Measurements from ENCODE around the gene NECAB3.
A peak's percentile ranks its signal among the peaks of the same experiment; 100 is the strongest.

NECAB3 gene

DNA sequence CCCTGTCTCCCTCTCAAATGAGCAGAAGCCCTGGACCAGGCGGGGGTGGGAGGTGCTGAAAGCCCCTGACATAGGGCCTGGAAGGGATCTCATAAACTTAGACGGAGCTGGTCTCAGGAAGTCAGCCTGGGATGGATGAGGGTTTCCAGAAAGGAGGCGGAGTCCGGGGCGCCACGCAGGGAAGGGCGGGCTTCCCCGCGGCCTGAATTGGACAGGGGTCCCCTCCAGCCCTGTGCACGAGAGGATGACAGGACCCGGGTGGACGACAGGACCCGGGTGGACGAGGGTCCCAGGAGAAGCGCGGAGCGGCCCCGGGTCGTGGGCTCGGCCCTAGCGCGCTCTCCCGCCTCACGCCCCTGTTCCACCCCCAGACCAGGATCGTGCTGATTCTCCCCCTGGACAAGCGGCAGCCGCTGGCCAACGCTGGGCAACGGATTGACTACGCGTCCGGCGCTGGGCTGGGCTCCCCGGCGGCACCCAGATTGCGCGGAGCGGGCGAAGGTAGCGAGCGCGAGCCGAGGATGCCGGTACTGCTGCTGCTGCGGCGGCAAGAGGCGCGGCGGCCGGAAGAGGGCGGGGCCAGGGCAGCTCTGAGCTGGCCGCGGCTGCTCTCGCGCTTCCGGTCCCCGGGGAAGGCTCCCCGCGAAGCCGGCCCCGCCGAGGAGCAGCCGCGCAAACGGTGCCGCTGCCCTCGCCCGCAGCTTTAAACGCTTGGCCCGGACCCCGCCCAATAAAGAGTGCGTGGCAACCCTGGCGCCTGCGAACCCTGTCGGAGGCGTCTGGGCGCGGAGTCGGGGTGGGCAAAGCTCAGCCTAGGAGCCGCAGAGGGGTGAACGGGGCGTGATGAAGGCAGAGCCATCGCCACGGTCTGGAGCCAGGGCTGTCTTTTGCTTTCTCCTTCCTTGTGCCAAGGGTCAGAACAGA is 10.8 kb downstream of the NECAB3 start:
- peak; percentile 79 for DNase-seq (ENCODE audit: low read depth)

DNA sequence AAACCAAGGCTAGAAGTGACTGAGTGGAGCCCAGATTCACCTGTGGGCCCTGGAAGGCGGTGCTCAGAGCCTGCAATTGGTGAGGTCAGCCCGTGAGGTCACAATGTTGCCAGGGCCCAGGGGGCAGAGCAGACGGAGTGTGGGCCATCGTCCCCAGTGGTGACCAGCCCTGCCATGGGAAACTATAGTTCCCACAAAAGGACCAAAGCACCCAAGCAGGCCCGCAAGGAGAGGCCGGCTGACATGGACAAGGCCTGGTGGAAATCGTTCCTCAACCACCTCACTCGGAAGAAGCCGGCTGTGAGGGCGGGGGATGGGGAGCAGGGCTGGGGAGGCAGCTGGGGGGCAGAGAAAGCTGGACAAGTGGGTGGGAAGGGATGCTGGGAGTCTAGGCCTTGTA is 12.1 kb downstream of the NECAB3 start, which contains the start of gene C20orf144:
Gene C20orf144, plus strand, starts transcription at position 156 of the 400 bp plus-strand sequence. Its CDS starts 19 bp downstream, at position 175.
- no peak for DNase-seq (ENCODE audit: low read depth)

- no peak for DNase-seq (ENCODE audit: low read depth)
Observed at GRCh38 chr20:33660685-33661058, 13.6 kb downstream of the NECAB3 start.

GRCh38 chr20:33660035-33660684 is 14.1 kb downstream of the NECAB3 start:
- no peak for DNase-seq (ENCODE audit: low read depth)

GRCh38 chr20:33659341-33660034 is 14.7 kb downstream of the NECAB3 start:
- no peak for DNase-seq (ENCODE audit: low read depth)

DNA sequence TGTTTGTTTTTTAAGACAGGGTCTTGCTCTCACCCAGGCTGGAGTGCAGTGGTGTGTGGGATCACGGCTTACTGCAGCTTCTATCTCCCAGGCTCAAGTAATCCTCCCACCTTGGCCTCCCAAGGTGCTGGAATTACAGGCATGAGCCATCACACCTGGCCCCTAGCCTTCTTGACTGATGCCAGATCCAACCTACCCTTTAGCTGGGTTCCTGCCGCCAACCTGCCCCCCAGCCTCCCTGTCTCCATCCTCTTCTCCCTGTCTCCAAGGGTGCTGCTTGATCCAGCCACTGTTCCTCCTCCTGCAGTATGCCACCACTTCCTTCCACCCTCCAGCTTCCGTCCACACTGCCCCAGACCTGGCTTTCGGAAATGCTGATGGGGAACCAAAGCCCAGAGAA is 15.3 kb downstream of the NECAB3 start:
- no peak for DNase-seq (ENCODE audit: low read depth)

GRCh38 chr20:33658510-33658909 is 15.7 kb downstream of the NECAB3 start:
- DNase-seq (ENCODE audit: low read depth), result no peak

DNA sequence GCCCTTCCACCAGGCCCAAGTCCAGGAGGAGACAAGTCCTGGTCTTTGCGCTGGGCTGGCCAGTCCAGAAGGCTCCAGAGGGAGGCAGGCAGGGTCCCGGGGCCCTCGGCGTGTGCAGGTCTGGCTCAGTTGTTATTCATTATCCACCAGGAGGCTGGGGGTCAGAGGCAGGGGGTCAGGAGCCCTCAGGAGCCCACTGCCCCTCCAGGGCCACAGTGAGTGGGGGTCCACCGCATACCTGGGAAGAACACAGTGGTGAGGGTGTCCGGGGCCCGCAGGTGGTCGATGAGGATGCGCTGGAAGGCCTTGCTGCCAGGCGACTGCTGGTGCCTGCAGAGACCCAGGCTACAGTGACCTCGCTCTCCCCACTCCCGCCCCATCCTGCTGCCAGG is 16.5 kb downstream of the NECAB3 start:
- no peak for DNase-seq (ENCODE audit: low read depth)

- DNase-seq (ENCODE audit: low read depth), result no peak
Observed at GRCh38 chr20:33656783-33657703, 17.2 kb downstream of the NECAB3 start.

DNA sequence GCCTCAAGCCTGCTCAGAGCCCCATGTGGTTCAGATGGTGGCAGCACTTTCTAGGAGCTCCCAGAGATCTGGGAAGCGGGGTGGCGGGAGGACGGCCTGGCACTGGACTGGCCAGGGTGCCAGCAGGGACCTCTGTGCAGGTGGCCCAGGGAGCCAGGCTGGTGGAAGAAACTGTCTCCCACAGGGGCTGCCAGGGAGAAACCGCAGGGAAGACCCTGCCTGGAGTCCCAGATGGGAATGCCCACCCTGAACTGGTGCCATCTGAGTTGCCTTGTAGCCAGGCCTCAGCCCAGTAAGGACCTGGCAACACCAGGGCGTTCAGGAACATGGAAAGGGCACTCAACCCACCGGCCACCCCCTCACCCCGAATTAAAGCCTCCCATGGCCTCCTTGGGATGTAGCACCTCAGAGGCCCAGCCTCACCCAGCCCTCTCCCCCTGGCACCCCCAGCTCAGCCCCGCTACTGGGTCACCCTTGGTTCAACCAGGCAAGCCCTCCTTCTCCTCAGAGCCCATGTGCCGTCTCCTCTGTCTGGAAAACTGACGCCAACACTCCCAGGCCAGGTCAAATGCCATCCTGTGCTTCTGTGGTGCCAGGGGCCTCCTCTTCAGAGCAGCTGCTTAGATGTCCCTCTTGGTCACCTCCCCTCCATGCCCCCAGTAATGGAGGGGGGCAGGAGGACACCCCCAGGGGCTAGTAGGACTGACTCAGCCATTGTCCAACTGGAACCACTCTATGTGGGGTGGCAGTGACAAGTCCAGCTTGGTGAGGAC is 18.0 kb downstream of the NECAB3 start:
- no peak for DNase-seq (ENCODE audit: low read depth)

- no peak for DNase-seq (ENCODE audit: low read depth)
Observed at GRCh38 chr20:33655164-33655563, 19.1 kb downstream of the NECAB3 start.

- no peak for DNase-seq (ENCODE audit: low read depth)
Observed at GRCh38 chr20:33654680-33655161, 19.5 kb downstream of the NECAB3 start.

GRCh38 chr20:33653900-33654596 is 20.2 kb downstream of the NECAB3 start:
- DNase-seq (ENCODE audit: low read depth), result no peak

DNA sequence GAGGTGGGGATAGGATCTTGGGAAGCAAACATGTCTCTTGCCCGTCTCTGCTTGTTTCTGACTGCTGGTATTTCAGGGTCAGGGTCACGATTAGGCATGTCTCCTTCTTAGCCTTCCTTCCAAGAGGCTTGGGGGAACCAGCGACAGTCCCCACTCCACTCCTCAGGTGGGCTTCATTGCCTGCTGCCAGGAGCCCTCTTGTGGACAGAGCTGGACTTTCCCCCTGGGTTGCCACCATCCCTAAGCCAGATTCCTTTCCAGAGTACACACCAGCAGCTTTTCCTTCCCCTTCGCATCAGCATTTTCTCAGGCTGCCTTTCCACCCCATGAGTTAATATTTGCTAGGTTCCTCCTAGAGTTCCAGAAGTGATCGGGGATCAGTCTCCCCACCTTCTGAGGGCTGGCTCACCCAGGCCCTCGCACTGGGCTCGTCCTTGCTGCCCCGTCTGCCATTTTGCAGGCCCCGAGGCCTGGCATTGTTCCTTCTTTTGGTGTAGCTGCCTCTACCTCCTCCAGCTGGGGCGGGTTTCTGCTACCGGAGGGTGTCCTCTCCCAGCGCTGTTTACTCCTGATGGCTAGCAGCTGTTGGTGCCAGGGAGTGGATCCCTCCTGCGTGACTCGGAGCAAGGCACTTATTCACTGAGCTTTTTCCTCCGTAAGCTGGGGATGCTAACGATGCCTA is 20.9 kb downstream of the NECAB3 start:
- DNase-seq (ENCODE audit: low read depth), result no peak

DNA sequence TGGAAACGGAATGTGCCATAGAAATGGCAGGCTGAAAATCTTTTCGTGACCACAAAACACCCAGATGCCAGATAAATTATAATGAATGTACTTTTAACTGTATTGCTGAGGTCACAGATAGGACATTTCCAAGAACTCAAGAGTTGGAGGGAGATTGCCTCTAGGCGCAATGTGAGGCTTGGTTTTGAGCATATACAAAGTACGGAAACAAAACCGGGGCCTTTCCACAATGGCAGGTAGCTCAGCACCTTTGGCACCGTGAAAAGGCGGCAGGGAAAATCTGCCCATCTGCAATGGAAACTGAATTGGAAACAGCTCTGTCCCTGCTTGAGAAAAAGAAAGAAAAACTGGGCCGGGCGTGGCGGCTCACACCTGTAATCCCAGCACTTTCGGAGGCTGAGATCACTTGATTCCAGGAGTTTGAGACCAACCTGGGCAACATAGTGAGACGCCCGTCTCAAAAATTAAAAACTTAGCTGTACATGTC is 22.6 kb downstream of the NECAB3 start:
- no peak for DNase-seq (ENCODE audit: low read depth)

DNA sequence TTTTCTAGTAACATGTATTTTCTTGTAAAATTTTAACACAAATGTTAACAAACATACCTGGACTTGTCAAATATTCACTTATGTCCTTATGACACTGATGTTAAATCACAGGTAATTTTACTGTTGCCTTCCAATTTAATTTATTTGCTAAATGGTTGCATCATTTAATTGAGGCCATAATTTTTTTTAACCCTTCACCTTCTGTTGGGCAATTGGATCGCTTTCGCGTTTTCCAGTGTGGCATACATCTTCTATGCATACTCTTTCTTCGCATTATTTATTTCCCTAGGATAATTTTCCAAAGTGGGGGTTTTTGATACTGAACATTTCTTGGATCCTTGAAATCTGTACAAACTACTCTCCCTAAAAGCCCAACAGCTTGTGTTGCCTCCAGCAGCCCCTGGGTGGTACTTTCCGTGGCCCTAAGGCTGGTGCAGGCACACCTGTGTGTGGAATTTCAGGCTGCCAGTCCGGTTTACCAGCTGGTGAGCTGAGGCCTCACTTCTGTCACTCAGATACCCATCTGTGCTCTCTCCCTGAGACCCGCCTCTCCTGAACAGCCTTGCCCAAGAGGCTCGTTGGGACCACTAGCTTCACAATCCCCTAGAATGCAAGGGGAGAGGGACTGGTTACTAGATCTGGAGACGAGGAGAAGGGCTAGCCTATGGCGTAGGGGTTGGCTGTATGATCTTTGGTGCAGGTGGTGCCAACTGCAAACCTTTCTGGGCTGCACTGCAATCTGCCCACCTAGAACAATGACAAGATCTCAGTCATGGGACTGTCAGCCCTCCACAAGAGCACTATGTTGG is 23.3 kb downstream of the NECAB3 start:
- DNase-seq (ENCODE audit: low read depth), result no peak

DNA sequence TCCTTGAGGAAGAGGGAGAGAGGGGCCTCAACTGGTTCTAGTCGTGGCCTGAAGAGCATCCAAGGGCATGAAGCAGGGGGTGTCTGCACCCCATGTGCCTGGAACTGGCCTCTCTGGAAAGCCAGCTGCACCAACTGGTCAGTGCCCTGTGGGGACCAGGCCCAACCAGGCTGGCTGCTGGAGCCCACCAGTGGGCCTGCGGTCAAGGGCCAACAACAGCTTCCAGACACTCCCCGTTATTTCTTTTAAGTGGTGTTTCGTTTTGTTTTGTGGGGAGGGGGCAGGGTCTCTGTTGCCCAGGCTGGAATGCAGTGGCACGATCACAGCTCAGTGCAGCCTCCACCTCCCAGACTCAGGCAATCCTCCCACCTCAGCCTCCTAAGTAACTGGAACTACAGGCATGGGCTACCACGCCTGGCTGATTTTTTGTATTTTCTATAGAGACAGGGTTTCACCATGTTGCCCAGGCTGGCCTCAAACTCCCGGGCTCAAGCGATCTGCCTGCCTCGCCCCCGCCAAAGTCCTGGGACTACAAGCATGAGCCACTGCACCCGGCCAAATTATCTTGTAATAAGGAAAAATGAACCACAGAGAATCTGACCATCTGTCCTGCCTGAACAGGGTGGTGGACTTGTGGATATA is 24.0 kb downstream of the NECAB3 start:
- no peak for DNase-seq (ENCODE audit: low read depth)

DNA sequence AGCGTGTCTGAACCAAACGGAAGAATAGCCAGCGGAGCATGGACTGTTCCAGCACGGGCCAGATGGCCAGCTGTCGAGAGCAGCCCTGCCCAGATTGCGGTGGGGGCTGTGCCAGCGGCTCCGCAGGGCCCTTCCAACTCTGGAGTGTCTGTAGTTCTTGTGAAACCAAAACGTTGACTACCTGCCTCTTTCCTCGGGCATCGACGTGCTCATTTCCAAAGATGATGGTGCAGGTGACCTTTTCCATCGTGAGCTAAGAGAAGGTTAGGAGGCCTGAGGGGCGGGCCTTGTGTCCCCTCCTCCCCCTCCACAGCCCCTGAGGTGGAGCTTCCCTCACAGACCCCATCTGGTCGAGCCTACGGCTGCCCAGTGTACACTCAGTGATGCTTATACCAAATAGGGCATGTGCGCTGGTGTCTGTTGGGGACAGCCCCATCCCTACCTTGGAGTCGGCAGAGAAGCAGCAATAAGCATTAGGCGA is 25.0 kb downstream of the NECAB3 start:
- DNase-seq (ENCODE audit: low read depth), result no peak
